Transverse colon (tissue), 4 donors: ENCODE results near the gene PRPF19. TPM values are rescaled to one million over a fixed set of nuclear protein-coding genes. Genes with fewer than 3 reads are reported as not detected.

Source experiments
- DNase-seq: peaks from one replicate; pipeline ENCODE4 v3.0.0-alpha.2; 2019
- H3K27ac ChIP-seq, 4 donors: fragments of 200-600 bp; sonication (generic); 2 replicates each; pipeline ENCODE4 v1.5.1; 2016 to 2018; ENCODE audit warnings: inconsistent platforms in 4 of 4
- H3K27me3 ChIP-seq: fragments of 200-600 bp; sonication (generic); 2 replicates; pipeline ENCODE4 v1.5.1; 2017; ENCODE audit warnings: inconsistent platforms
- H3K36me3 ChIP-seq, 4 donors: fragments of 200-600 bp; sonication (generic); 2 replicates each; pipeline ENCODE4 v1.5.1; 2017 to 2019; ENCODE audit warnings: inconsistent platforms in 4 of 4
- H3K4me1 ChIP-seq, 4 donors: fragments of 200-600 bp; sonication (generic); 2 replicates each; pipeline ENCODE4 v1.5.1; 2017 to 2020; ENCODE audit warnings: inconsistent platforms in 4 of 4
- H3K4me3 ChIP-seq, 4 donors: fragments of 200-600 bp; sonication (generic); 1 replicate in 1 of 4; 2 replicates in 3 of 4; pipeline versions ENCODE4 v1.5.1 to v1.6.1; 2017 to 2019; ENCODE audit warnings: inconsistent platforms in 4 of 4
- H3K9me3 ChIP-seq, 2 donors: fragments of 200-600 bp; sonication (generic); 2 replicates each; pipeline ENCODE4 v1.5.1; 2017 to 2019; ENCODE audit warnings: inconsistent platforms in 2 of 2
- EP300 ChIP-seq: sonication (generic); formaldehyde crosslinking; IDR thresholded peaks from one replicate; pipeline ENCODE4 v1.6.1; 2017; ENCODE audit warnings: antibody characterized with exemption, low read depth
- POLR2A ChIP-seq: fragments of 450-650 bp; IDR thresholded peaks from one replicate; pipeline ENCODE4 v1.6.1; 2016; ENCODE audit warnings: antibody characterized with exemption, mild to moderate bottlenecking, moderate library complexity
- POLR2AphosphoS5 ChIP-seq, 3 donors: sonication (generic); formaldehyde crosslinking; IDR thresholded peaks; one replicate each; pipeline ENCODE4 v1.6.1; 2016; ENCODE audit warnings: antibody characterized with exemption in 3 of 3
- WGBS, 2 donors: methylation state at CpG; one replicate each; pipeline ENCODE4 v1.1.5; 2018; ENCODE audit warnings: low coverage in 1 of 2; 5-methylcytosine and 5-hydroxymethylcytosine counted together
- in situ Hi-C, 4 donors: fragments of 200-750 bp; cut with MboI; loops; one replicate each; pipeline versions ENCODE4 v1.15.0 to v1.15.1; 2017; ENCODE audit warnings: low sequenced_read_pairs in 3 of 4, low pct_ligation_motif_present in 1 of 4, low pct_unique_long_range_greater_than_20kb in 1 of 4
- intact Hi-C: fragments of 100-400 bp; cut with DNase I; formaldehyde crosslinking; loops from one replicate; pipeline ENCODE4 v1.15.1; 2023; ENCODE audit warnings: low total_unique reads
- total RNA-seq, 4 donors: library from RNA; depleted of rRNA; stranded (reverse); fragments of >200 nt; gene quantifications; one replicate each; pipeline ENCODE4 v1.1.0, GENCODE V29; 2016
- TF ChIP-seq, protein P1 (sequence below), 5 experiments: fragments of 200-600 bp in 3 of 5; fragments of 450-650 bp in 2 of 5; sonication (generic) in 3 of 5; IDR thresholded peaks; 1 replicate in 2 of 5; 2 replicates in 3 of 5; pipeline ENCODE4 v1.5.1; 2016 to 2017; ENCODE audit warnings: antibody characterized with exemption in 5 of 5, inconsistent platforms in 3 of 5, mild to moderate bottlenecking in 2 of 5, moderate library complexity in 1 of 5

Gene PRPF19
- total RNA-seq, 4 donors from 2014 or later: 15.5 to 70.3 (median 42.8) TPM

DNA sequence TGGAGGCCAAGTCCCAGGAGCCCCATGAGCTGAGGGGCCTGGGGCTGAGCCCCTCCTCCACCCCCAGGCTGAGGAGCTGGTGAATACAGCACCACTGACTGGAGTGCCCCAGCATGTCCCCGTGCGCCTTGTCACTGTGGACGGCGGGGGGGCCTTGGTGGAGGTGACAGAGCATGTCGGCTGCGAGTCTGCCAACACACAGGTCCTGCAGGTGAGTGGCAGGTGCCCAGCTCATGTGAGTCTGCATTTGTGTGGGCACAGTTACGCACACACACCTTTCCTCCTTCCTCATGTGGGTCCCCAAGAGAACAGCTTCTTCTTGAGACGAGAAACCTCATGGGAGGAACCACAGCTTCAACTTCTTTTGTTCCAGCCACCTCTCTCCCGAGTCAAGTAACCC lies 25.5 kb upstream of the PRPF19 start:
- WGBS, 2 donors: 70 to 92% methylated on average over 3 to 5 of the region's 9 CpGs
- intact Hi-C loops: no loop called here
- H3K4me3 ChIP-seq: no peak overlapping the region
- H3K4me1 ChIP-seq: no peaks in the 10 kb centered on the region
- peaks cover 4% of the 10 kb centered on the region for H3K27me3 ChIP-seq
- in situ Hi-C loops: no loop called here
- H3K36me3 ChIP-seq: no peaks in the 10 kb centered on the region
- TF ChIP-seq POLR2AphosphoS5 (IDR thresholded peaks at IDR 0.05): no peak
- TF ChIP-seq, protein P1, sequence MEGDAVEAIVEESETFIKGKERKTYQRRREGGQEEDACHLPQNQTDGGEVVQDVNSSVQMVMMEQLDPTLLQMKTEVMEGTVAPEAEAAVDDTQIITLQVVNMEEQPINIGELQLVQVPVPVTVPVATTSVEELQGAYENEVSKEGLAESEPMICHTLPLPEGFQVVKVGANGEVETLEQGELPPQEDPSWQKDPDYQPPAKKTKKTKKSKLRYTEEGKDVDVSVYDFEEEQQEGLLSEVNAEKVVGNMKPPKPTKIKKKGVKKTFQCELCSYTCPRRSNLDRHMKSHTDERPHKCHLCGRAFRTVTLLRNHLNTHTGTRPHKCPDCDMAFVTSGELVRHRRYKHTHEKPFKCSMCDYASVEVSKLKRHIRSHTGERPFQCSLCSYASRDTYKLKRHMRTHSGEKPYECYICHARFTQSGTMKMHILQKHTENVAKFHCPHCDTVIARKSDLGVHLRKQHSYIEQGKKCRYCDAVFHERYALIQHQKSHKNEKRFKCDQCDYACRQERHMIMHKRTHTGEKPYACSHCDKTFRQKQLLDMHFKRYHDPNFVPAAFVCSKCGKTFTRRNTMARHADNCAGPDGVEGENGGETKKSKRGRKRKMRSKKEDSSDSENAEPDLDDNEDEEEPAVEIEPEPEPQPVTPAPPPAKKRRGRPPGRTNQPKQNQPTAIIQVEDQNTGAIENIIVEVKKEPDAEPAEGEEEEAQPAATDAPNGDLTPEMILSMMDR (IDR thresholded peaks at IDR 0.05): no peak
- no peak for TF ChIP-seq POLR2A
- TF ChIP-seq EP300: no peak
- peak; percentile 30 for DNase-seq
- no peaks in the 10 kb centered on the region for H3K9me3 ChIP-seq
- H3K27ac ChIP-seq: no peak overlapping the region

DNA sequence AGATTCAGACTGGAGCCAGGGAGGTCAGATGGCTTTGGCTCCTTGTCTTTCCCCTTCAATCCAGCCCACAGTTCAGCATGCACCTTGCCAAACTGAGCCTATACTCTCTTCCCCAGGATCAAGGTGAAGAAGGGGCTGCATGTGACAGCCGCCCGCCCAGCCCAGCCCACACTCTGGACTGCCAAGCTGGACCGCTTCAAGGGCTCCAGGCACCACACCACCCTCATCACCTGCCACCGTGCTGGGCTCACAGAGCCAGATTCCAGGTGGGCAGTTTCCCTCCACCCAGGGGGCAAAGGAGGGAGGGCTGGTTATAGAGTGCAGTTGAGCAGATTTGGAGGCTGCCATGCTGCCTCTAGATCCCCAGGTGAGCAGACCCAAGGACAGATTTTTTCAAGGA lies 24.0 kb upstream of the PRPF19 start:
- intact Hi-C loops: no loop called here
- TF ChIP-seq POLR2AphosphoS5 (IDR thresholded peaks at IDR 0.05): no peak
- TF ChIP-seq, protein P1 (IDR thresholded peaks at IDR 0.05): no peak
- TF ChIP-seq POLR2A: no peak
- TF ChIP-seq EP300: no peak
- in situ Hi-C loops: no loop called here
- H3K4me3 ChIP-seq: no peak overlapping the region
- no peaks in the 10 kb centered on the region for H3K36me3 ChIP-seq
- no peak for DNase-seq
- H3K4me1 ChIP-seq: peaks cover 0 to 1% (median under 1%) of the 10 kb centered on the region in 4 donors
- H3K9me3 ChIP-seq: no peaks in the 10 kb centered on the region
- H3K27ac ChIP-seq: no peak overlapping the region
- 90% methylated on average over 4 of the region's 4 CpGs; no CpG with 5 or more reads in 1 of the 2 donors for WGBS, 2 donors
- peaks cover 10% of the 10 kb centered on the region for H3K27me3 ChIP-seq

DNA sequence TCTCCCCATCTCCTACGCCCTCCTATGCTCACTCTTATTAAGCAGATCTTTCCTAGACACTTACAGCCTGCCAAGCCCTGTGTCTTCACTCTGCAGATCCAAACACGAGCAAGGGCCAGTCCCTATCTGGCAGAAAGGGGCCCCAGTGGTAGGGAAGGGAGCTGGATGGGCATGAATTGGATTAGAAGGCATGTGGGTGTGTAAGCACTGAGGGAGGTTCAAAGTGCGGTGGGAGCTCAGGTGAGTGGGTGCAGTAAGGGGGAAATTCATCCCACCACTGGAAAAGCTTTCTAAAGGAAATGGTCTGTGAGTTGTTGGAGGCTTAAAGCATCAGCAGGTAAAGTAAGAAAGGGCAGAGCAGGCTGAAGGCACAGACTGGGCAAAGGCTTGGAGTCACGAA lies 23.4 kb upstream of the PRPF19 start:
- intact Hi-C loops (no loop called here), in situ Hi-C loops (no loop called here)
- DNase-seq: no peak
- Histone ChIP-seq H3K27ac (no peak overlapping the region), H3K36me3 (no peaks in the 10 kb centered on the region), H3K4me3 (no peak overlapping the region), H3K4me1 (peaks cover 5 to 8% (median 7%) of the 10 kb centered on the region in 4 donors), H3K9me3 (no peaks in the 10 kb centered on the region), H3K27me3 (peaks cover 17% of the 10 kb centered on the region)
- no peak for TF ChIP-seq POLR2A
- no peak for TF ChIP-seq EP300
- WGBS, 2 donors: 76 to 89% methylated on average over 1 to 4 of the region's 4 CpGs

DNA sequence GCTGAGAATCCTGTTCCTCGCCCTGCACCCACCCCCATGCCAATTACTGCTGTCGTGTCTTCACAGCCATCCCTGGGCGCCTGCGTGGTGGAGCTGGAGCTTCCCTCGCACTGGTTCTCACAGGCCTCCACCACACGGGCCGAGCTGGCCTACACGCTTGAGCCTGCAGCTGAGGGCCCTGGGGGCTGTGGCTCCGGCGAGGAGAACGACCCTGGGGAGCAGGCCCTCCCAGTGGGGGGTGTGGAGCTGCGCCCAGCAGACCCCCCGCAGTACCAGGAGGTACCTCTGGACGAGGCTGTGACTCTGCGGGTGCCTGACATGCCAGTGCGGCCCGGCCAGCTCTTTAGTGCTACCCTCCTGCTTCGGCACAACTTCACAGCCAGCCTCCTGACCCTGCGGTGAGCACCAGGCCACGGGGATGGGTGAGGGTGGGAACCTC lies 22.2 kb upstream of the PRPF19 start:
- intact Hi-C loops (no loop called here), in situ Hi-C loops (no loop called here)
- DNase-seq: no peak
- Histone ChIP-seq H3K36me3 (no peaks in the 10 kb centered on the region), H3K27me3 (peaks cover 26% of the 10 kb centered on the region), H3K4me3 (no peak overlapping the region), H3K4me1 (peaks cover 14 to 19% (median 16%) of the 10 kb centered on the region in 4 donors), H3K27ac (no peak overlapping the region), H3K9me3 (no peaks in the 10 kb centered on the region)
- no peak for TF ChIP-seq POLR2A
- TF ChIP-seq, protein P1 (IDR thresholded peaks at IDR 0.05): no peak
- no peak for TF ChIP-seq POLR2AphosphoS5 (IDR thresholded peaks at IDR 0.05)
- no peak for TF ChIP-seq EP300
- WGBS, 2 donors: 87% methylated on average over 18 of the region's 20 CpGs; no CpG with 5 or more reads in 1 of the 2 donors

DNA sequence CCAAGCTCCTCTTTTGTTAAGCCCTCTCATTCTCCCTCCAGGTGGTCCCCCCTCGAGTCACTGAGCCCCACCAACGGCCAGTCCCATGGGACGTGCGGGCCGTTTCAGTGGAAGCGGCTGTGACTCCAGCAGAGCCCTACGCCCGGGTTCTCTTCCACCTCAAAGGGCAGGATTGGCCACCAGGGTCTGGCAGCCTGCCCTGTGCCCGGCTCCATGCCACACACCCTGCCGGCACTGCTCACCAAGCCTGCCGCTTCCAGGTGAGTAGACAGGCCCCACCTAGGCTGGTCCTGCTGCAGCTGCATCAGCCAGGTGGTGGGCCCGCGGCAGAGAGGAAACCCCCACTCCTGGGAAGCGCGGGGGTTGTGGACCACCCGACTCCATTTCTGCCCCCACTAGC lies 21.2 kb upstream of the PRPF19 start:
- H3K36me3 ChIP-seq: peaks cover 0 to under 1% (median 0%) of the 10 kb centered on the region in 4 donors
- TF ChIP-seq POLR2AphosphoS5 (IDR thresholded peaks at IDR 0.05): no peak
- no peak for TF ChIP-seq EP300
- TF ChIP-seq, protein P1 (IDR thresholded peaks at IDR 0.05): no peak
- H3K4me1 ChIP-seq: peaks cover 14 to 19% (median 18%) of the 10 kb centered on the region in 4 donors
- no peak overlapping the region for H3K27ac ChIP-seq
- no peak for DNase-seq
- H3K27me3 ChIP-seq: peaks cover 26% of the 10 kb centered on the region
- no peaks in the 10 kb centered on the region for H3K9me3 ChIP-seq
- intact Hi-C loops: no loop called here
- WGBS, 2 donors: 60 to 76% methylated on average over 2 to 14 of the region's 16 CpGs
- in situ Hi-C loops: no loop called here
- no peak overlapping the region for H3K4me3 ChIP-seq
